Keratinocyte (primary cell): ENCODE results near the gene AGTRAP. TPM values are rescaled to one million over a fixed set of nuclear protein-coding genes. Genes with fewer than 3 reads are reported as not detected.

Experiments
- DNase-seq: peaks from one replicate; pipeline ENCODE4 v3.0.0-alpha.2; 2011; ENCODE audit warnings: low read depth, missing footprints, low spot score
- FAIRE-seq: peaks from 2 replicates; lab custom pipeline; 2011; peaks lifted over from hg19 to GRCh38; lab: Jason Lieb, UNC
- H2AFZ ChIP-seq: 2 replicates; pipeline ENCODE4 v1.6.0; 2012; ENCODE audit warnings: low read length, control low read depth, inconsistent platforms; ENCODE audit not compliant: control insufficient read depth
- H3K27ac ChIP-seq: 2 replicates; pipeline ENCODE4 v1.5.1; 2011; ENCODE audit warnings: low read length; ENCODE audit not compliant: control insufficient read depth, insufficient read depth
- H3K27me3 ChIP-seq: 3 replicates; pipeline ENCODE4 v1.6.0; 2011; ENCODE audit warnings: low read length; ENCODE audit not compliant: control insufficient read depth, insufficient read depth; ENCODE audit errors: extremely low read depth
- H3K36me3 ChIP-seq, 2 experiments: 2 replicates in 1 of 2; 3 replicates in 1 of 2; pipeline ENCODE4 v1.5.1; 2011; ENCODE audit warnings: low read length in 2 of 2, mild to moderate bottlenecking in 1 of 2; ENCODE audit not compliant: control insufficient read depth in 2 of 2, insufficient read depth in 2 of 2; ENCODE audit errors: extremely low read depth in 1 of 2
- H3K4me1 ChIP-seq: 3 replicates; pipeline ENCODE4 v1.5.1; 2011; ENCODE audit warnings: low read length; ENCODE audit not compliant: control insufficient read depth, insufficient read depth; ENCODE audit errors: extremely low read depth
- H3K4me2 ChIP-seq: 3 replicates; pipeline ENCODE4 v1.6.0; 2011; ENCODE audit warnings: low read depth, low read length; ENCODE audit not compliant: control insufficient read depth, insufficient read depth; ENCODE audit errors: extremely low read depth
- H3K4me3 ChIP-seq, 3 experiments: fragments of 200-600 bp in 1 of 3; sonication (generic) in 1 of 3; 2 replicates in 2 of 3; 3 replicates in 1 of 3; pipeline ENCODE4 v1.5.1; 2011 to 2016; ENCODE audit warnings: low read length in 3 of 3, mild to moderate bottlenecking in 3 of 3, control low read depth in 2 of 3, inconsistent platforms in 1 of 3, low read depth in 1 of 3, mixed read lengths in 1 of 3, mixed run types in 1 of 3, moderate library complexity in 1 of 3; ENCODE audit not compliant: control insufficient read depth in 2 of 3, insufficient read depth in 2 of 3; ENCODE audit errors: extremely low read depth in 1 of 3
- H3K79me2 ChIP-seq: 2 replicates; pipeline ENCODE4 v1.6.0; 2012; ENCODE audit warnings: low read length; ENCODE audit not compliant: control insufficient read depth, insufficient read depth
- H3K9ac ChIP-seq: 3 replicates; pipeline ENCODE4 v1.6.0; 2011; ENCODE audit warnings: low read length; ENCODE audit not compliant: control insufficient read depth, insufficient read depth; ENCODE audit errors: extremely low read depth
- H3K9me1 ChIP-seq: 3 replicates; pipeline ENCODE4 v1.6.0; 2011; ENCODE audit warnings: low read length; ENCODE audit not compliant: control insufficient read depth, insufficient read depth; ENCODE audit errors: extremely low read depth
- H3K9me3 ChIP-seq: 2 replicates; pipeline ENCODE4 v1.5.1; 2012; ENCODE audit warnings: low read depth, low read length; ENCODE audit not compliant: control insufficient read depth
- H4K20me1 ChIP-seq: 3 replicates; pipeline ENCODE4 v1.6.0; 2011; ENCODE audit warnings: low read length; ENCODE audit not compliant: control insufficient read depth, insufficient read depth; ENCODE audit errors: extremely low read depth
- EZH2 ChIP-seq: IDR thresholded peaks from one replicate; pipeline ENCODE4 v1.6.1; 2012; ENCODE audit warnings: inconsistent platforms, mild to moderate bottlenecking, low read length, moderate library complexity
- dilution Hi-C: fragments of 300-500 bp; cut with MboI; formaldehyde crosslinking; loops from one replicate; pipeline ENCODE4 v1.7.0; 2020; ENCODE audit warnings: low sequenced_read_pairs; ENCODE audit not compliant: extremely low pct_ligation_motif_present
- polyA plus RNA-seq, 5 experiments: library from polyadenylated mRNA; depleted of rRNA in 3 of 5; stranded (reverse) in 3 of 5; stranded (forward) in 1 of 5; unstranded in 1 of 5; fragments of >200 nt; gene quantifications; 1 replicate in 1 of 5; 2 replicates in 3 of 5; 3 replicates in 1 of 5; pipeline versions ENCODE4 v1.2.1 to v1.2.3, GENCODE V29; 2011 to 2012; ENCODE audit warnings: missing spikeins in 2 of 5, low read depth in 1 of 5, low replicate concordance in 1 of 5
- TF ChIP-seq, protein P1 (sequence below), 3 experiments: IDR thresholded peaks in 1 of 3; conservative IDR thresholded peaks in 1 of 3; optimal IDR thresholded peaks in 1 of 3; 2 replicates in 2 of 3; 3 replicates in 1 of 3; pipeline versions ENCODE3 to v1.5.1; 2011; ENCODE audit warnings: low read length in 3 of 3, mild to moderate bottlenecking in 3 of 3, moderate library complexity in 2 of 3, control low read depth in 1 of 3, inconsistent platforms in 1 of 3; ENCODE audit not compliant: insufficient read depth in 2 of 3; ENCODE audit errors: extremely low read depth in 1 of 3

Gene AGTRAP
- polyA plus RNA-seq, 1 donor (not counting 4 experiments of a cell fraction or from before 2014, with no cell fraction given) = 36.7 TPM

DNA sequence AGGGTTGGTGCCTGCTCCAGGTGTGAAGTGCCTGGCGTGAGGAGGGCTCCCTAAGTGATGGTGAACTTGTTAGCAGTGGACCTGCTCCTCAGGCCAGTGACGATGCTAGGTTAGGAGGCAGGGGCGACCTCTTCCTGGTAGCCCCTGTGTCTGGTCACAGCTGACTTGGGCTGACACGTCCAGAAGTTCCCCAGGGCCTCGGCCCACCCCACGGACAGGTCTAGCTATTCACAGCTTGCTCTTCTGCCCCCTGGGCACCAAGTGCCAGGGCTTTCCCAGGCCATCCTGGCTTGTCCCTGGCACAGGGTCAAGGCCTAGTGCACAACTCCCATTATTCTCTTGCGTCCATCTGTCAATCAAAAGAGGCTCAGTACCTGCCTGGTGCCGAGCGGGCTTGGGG, 15.2 kb downstream of the AGTRAP start:
- Histone ChIP-seq H3K4me3 (no peak overlapping the region), H2AFZ (no peak overlapping the region), H3K27me3 (no peaks in the 10 kb centered on the region), H4K20me1 (no peaks in the 10 kb centered on the region), H3K9ac (no peak overlapping the region), H3K79me2 (no peaks in the 10 kb centered on the region), H3K27ac (no peak overlapping the region), H3K36me3 (peaks cover 12 to 39% of the 10 kb centered on the region in 2 experiments), H3K4me2 (no peak overlapping the region), H3K4me1 (peaks cover 6% of the 10 kb centered on the region), H3K9me1 (no peaks in the 10 kb centered on the region), H3K9me3 (no peaks in the 10 kb centered on the region)
- DNase-seq (no peak), FAIRE-seq (no peak)
- dilution Hi-C loops = no loop called here
- no peak for TF ChIP-seq EZH2
- TF ChIP-seq, protein P1, sequence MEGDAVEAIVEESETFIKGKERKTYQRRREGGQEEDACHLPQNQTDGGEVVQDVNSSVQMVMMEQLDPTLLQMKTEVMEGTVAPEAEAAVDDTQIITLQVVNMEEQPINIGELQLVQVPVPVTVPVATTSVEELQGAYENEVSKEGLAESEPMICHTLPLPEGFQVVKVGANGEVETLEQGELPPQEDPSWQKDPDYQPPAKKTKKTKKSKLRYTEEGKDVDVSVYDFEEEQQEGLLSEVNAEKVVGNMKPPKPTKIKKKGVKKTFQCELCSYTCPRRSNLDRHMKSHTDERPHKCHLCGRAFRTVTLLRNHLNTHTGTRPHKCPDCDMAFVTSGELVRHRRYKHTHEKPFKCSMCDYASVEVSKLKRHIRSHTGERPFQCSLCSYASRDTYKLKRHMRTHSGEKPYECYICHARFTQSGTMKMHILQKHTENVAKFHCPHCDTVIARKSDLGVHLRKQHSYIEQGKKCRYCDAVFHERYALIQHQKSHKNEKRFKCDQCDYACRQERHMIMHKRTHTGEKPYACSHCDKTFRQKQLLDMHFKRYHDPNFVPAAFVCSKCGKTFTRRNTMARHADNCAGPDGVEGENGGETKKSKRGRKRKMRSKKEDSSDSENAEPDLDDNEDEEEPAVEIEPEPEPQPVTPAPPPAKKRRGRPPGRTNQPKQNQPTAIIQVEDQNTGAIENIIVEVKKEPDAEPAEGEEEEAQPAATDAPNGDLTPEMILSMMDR (optimal IDR thresholded peaks at IDR 0.05 in 1 of 3, IDR thresholded peaks at IDR 0.05 in 1 of 3, conservative IDR thresholded peaks at IDR 0.05 in 1 of 3; ENCODE audit: extremely low read depth in 1 of 3, insufficient read depth in 2 of 3, low read length in 3 of 3) = no peak

DNA sequence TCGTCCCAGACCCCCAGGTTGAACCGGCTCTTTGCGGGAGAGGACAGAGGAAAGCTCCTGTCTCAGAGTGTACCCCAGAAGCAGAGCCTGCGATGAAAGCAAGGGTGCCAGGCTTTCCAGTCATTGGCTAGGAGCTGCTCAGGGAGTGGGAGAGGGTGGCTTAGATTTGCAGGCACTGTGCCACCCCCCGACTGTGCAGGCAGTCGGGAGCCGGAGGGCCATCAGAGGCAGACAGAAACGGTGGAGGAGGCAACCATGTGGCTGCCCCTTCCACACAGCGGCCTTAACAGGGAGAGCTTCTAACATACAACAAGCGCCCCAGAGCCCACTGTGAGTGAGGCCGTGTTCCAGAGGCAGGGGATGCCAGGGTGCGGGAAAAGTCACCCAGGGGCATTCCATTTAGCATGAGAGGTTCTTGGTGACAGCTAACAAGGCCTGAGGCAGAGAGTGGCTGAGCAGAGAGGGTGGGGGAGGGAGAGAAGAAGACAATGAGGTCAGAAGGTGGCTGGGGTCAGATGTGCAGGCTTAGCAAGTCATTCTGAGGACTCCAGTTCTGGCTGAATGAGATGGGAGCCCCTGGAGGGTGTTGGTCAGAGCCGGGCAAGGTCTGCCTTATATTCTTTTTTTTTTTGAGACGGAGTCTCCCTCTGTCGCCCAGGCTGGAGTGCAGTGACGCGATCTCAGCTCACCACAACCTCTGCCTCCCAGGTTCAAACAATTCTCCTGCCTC, 16.6 kb downstream of the AGTRAP start:
- dilution Hi-C loops = no loop called here
- Histone ChIP-seq H3K4me1 (peaks cover 6% of the 10 kb centered on the region), H2AFZ (no peak overlapping the region), H4K20me1 (no peaks in the 10 kb centered on the region), H3K9me3 (no peaks in the 10 kb centered on the region), H3K4me2 (no peak overlapping the region), H3K9ac (no peak overlapping the region), H3K36me3 (peaks cover 9 to 28% of the 10 kb centered on the region in 2 experiments), H3K4me3 (no peak overlapping the region), H3K27me3 (no peaks in the 10 kb centered on the region), H3K9me1 (no peaks in the 10 kb centered on the region), H3K27ac (no peak overlapping the region), H3K79me2 (no peaks in the 10 kb centered on the region)
- TF ChIP-seq EZH2 = no peak
- TF ChIP-seq, protein P1 (optimal IDR thresholded peaks at IDR 0.05 in 1 of 3, IDR thresholded peaks at IDR 0.05 in 1 of 3, conservative IDR thresholded peaks at IDR 0.05 in 1 of 3; ENCODE audit: extremely low read depth in 1 of 3, insufficient read depth in 2 of 3, low read length in 3 of 3) = no peak
- DNase-seq (no peak), FAIRE-seq (no peak)
